ENCODE data around the gene ADI1. TPM values are rescaled to one million over a fixed set of nuclear protein-coding genes. Genes with fewer than 3 reads are reported as not detected.

The ADI1 gene
- total and polyA plus RNA-seq, 10 of the 15 experiments (the other 5 are each of a cell fraction or from before 2014, with no cell fraction given), result 4.4 to 78.7 (median 17.2) TPM

GRCh38 chr2:3461801-3462492 is 57.4 kb downstream of the ADI1 start (continued):
- TF ChIP-seq EED (IDR thresholded peaks at IDR 0.05; ENCODE audit: low read depth) (0 out of 2 replicates have a peak, but pooled peaks have one; percentile 14), CEBPB (IDR thresholded peaks at IDR 0.05; ENCODE audit: borderline replicate concordance in 1 of 2, low read depth in 2 of 2, low read length in 2 of 2) (no peak), BMI1 (IDR thresholded peaks at IDR 0.05; ENCODE audit: borderline replicate concordance) (no peak), USF2 (IDR thresholded peaks at IDR 0.05; ENCODE audit: borderline replicate concordance, low read depth, low read length) (no peak), RELA (IDR thresholded peaks at IDR 0.05; ENCODE audit: borderline replicate concordance, partially characterized antibody) (no peak), IRF3 (IDR thresholded peaks at IDR 0.05) (no peak), BACH1 (IDR thresholded peaks at IDR 0.05; ENCODE audit: borderline replicate concordance) (no peak), KDM1A (IDR thresholded peaks at IDR 0.05; ENCODE audit: borderline replicate concordance) (no peak), BCLAF1 (IDR thresholded peaks at IDR 0.05) (no peak), BHLHE40 (IDR thresholded peaks at IDR 0.05; ENCODE audit: borderline replicate concordance in 1 of 2, low read depth in 2 of 2, low read length in 1 of 2) (peak in 1 of 2 experiments; percentile 37; a peak in 1 of 4 replicates), TCF3 (IDR thresholded peaks at IDR 0.05; ENCODE audit: borderline replicate concordance, insufficient read depth, low read depth, low read length) (0 out of 2 replicates have a peak, but pooled peaks have one; percentile 36), NR2C1 (IDR thresholded peaks at IDR 0.05) (no peak), HDAC2 (IDR thresholded peaks at IDR 0.05) (no peak), SMAD1 (IDR thresholded peaks at IDR 0.05; ENCODE audit: low read depth, partially characterized antibody) (no peak), ZNF217 (IDR thresholded peaks at IDR 0.05) (no peak), JUND (IDR thresholded peaks at IDR 0.05; ENCODE audit: low read depth, low read length) (no peak), ATF7 (IDR thresholded peaks at IDR 0.05; ENCODE audit: low read depth) (peak; percentile 71), MTA3 (IDR thresholded peaks at IDR 0.05; ENCODE audit: borderline replicate concordance, low read length) (no peak; the same call in 1 of the 2 replicates), ZNF384 (IDR thresholded peaks at IDR 0.05; ENCODE audit: borderline replicate concordance, low read depth, low read length) (peak; percentile 53; the same call in 1 of the 2 replicates), IKZF2 (IDR thresholded peaks at IDR 0.05) (peak; percentile 59 to 61)
- TF ChIP-seq, protein P1, sequence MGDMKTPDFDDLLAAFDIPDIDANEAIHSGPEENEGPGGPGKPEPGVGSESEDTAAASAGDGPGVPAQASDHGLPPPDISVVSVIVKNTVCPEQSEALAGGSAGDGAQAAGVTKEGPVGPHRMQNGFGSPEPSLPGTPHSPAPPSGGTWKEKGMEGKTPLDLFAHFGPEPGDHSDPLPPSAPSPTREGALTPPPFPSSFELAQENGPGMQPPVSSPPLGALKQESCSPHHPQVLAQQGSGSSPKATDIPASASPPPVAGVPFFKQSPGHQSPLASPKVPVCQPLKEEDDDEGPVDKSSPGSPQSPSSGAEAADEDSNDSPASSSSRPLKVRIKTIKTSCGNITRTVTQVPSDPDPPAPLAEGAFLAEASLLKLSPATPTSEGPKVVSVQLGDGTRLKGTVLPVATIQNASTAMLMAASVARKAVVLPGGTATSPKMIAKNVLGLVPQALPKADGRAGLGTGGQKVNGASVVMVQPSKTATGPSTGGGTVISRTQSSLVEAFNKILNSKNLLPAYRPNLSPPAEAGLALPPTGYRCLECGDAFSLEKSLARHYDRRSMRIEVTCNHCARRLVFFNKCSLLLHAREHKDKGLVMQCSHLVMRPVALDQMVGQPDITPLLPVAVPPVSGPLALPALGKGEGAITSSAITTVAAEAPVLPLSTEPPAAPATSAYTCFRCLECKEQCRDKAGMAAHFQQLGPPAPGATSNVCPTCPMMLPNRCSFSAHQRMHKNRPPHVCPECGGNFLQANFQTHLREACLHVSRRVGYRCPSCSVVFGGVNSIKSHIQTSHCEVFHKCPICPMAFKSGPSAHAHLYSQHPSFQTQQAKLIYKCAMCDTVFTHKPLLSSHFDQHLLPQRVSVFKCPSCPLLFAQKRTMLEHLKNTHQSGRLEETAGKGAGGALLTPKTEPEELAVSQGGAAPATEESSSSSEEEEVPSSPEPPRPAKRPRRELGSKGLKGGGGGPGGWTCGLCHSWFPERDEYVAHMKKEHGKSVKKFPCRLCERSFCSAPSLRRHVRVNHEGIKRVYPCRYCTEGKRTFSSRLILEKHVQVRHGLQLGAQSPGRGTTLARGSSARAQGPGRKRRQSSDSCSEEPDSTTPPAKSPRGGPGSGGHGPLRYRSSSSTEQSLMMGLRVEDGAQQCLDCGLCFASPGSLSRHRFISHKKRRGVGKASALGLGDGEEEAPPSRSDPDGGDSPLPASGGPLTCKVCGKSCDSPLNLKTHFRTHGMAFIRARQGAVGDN (IDR thresholded peaks at IDR 0.05), result peak; percentile 76; the same call in 1 of the 2 replicates
